ENCODE measurements around the gene TCF4.

- TF ChIP-seq CTCF (IDR thresholded peaks at IDR 0.05) (no peak), POLR2AphosphoS5 (IDR thresholded peaks at IDR 0.05) (no peak)
These were observed 381.1 kb downstream of the TCF4 start for GRCh38 chr18:55206927-55207326.

Measured in stomach (tissue), 4 donors.